Measurements from ENCODE around the gene AGTPBP1.

DNA sequence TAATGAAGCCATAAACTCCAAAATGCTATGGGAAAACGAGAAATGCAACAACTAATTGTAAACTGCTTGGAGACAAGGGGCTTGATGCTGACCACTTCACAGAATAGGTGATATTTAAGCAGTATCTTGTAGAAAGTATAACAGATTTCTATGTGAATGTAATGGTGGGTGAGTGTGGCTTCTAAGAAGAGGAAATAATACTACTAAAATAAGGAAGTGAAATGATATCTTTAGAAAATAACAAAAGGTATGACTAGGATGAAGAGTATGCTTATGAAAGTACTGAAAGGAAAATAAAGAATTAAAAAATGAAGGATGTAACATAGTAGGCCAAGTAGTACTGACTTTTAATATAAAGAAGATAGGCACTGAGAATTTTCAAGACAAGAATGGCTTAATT lies 94.2 kb downstream of the AGTPBP1 start:
- TF ChIP-seq, protein P1, sequence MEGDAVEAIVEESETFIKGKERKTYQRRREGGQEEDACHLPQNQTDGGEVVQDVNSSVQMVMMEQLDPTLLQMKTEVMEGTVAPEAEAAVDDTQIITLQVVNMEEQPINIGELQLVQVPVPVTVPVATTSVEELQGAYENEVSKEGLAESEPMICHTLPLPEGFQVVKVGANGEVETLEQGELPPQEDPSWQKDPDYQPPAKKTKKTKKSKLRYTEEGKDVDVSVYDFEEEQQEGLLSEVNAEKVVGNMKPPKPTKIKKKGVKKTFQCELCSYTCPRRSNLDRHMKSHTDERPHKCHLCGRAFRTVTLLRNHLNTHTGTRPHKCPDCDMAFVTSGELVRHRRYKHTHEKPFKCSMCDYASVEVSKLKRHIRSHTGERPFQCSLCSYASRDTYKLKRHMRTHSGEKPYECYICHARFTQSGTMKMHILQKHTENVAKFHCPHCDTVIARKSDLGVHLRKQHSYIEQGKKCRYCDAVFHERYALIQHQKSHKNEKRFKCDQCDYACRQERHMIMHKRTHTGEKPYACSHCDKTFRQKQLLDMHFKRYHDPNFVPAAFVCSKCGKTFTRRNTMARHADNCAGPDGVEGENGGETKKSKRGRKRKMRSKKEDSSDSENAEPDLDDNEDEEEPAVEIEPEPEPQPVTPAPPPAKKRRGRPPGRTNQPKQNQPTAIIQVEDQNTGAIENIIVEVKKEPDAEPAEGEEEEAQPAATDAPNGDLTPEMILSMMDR (IDR thresholded peaks at IDR 0.05) = no peak
- no peak for TF ChIP-seq EZH2 (IDR thresholded peaks at IDR 0.05)

All from neural progenitor cell (in vitro differentiated cells).